GM12801 (cell line): ENCODE results near the gene MROH2B.

Experiments
- TF ChIP-seq, protein P1 (sequence below): IDR thresholded peaks from one replicate; pipeline ENCODE4 v1.5.1; 2011; ENCODE audit warnings: control low read depth; ENCODE audit not compliant: insufficient read length; ENCODE audit errors: extremely low read depth

MROH2B gene

DNA sequence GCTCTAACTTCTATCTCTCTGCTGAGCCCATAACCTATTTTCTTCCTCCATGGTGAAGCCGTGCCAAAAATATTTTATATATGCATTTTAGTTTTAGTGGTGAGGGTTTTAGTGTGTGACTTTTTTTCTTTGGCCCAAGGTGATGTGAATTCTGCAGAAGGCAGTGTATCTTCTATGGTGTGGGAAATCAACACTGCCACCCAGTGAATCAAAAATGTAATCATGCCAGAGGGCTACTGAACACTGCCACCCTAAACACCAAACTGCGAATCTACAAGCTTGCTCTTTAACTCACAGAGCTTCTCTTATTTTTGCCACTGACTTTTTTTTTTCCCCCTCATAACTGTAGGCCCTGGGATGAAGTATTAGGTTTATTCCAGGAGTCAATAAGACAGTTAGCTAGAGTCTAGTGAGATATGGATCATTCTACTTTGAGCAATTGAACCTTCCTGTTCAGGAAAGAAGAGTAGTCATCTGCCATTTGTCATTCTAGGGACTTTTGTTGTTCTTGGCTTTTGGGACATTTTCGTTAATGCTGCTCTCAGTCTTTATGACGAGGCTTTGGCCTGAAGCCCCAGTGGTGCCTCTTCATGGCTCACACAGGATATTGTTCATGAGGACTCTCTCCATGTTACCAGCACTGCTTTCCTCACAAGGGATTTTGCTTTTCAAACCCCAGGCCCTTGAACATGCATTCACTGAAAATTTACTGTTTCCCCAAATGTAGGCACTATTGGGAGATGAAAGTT lies 108.8 kb downstream of the MROH2B start:
- TF ChIP-seq, protein P1, sequence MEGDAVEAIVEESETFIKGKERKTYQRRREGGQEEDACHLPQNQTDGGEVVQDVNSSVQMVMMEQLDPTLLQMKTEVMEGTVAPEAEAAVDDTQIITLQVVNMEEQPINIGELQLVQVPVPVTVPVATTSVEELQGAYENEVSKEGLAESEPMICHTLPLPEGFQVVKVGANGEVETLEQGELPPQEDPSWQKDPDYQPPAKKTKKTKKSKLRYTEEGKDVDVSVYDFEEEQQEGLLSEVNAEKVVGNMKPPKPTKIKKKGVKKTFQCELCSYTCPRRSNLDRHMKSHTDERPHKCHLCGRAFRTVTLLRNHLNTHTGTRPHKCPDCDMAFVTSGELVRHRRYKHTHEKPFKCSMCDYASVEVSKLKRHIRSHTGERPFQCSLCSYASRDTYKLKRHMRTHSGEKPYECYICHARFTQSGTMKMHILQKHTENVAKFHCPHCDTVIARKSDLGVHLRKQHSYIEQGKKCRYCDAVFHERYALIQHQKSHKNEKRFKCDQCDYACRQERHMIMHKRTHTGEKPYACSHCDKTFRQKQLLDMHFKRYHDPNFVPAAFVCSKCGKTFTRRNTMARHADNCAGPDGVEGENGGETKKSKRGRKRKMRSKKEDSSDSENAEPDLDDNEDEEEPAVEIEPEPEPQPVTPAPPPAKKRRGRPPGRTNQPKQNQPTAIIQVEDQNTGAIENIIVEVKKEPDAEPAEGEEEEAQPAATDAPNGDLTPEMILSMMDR = no peak

DNA sequence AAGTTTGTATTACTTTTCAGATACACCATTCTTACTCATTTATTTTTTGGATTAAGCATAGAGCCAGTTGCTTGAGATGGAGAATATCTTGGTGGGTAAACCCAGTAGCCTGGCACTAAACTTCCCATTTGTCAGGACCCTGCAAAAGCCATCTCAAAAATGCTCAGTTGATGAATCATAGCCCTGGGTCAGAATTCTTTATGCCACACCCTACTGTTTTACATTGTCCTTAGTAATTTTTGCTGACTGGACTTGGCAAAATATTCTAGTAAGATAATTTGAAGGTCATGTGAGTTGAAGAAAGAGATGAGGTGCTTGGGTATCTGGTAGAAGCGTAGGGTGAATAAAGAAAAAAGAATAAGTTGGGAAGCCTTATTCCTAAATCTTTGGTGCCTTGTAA lies 111.1 kb downstream of the MROH2B start:
- TF ChIP-seq, protein P1 = no peak

DNA sequence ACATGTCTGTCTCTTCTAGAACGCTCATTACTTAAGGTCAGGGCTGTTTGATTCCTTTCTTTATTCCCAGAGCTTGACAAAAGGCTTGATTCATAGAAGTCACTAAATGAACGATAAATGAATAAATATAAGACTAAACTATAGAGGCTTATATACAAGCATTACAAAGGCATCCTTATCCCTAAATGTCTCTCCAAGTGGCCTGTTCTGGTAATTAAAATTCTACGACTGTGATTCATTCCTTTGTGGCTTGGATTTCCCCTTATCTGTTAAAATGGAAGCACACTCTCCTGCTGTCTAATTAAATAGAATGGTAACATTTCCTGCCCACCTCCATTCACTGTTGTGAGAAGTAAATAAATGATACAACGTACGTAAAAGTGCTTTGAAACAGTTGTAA lies 112.3 kb downstream of the MROH2B start:
- TF ChIP-seq, protein P1 = no peak

GRCh38 chr5:40957048-40957447 lies 114.1 kb downstream of the MROH2B start:
- TF ChIP-seq, protein P1 = no peak

DNA sequence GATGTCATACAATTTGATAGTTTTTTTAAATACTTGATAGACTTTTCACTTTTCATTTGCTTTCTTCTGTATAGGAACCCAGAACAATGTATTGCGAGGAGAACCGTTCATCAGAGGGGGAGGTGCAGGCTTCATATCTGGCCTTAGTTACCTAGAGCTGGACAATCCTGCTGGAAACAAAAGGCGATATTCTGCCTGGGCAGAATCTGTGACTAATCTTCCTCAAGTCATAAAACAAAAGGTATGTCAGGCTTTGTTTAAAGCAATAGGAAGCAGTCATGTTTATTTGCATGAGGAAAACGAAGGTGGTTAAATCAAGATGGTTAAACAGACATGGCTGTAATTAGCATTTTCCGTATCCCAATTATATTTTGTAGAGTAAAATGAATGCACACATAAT lies 115.8 kb downstream of the MROH2B start:
- TF ChIP-seq, protein P1 = no peak
